WTC11 (cell line): ENCODE data around the gene TYROBP. TPM values are rescaled to one million over a fixed set of nuclear protein-coding genes. Genes with fewer than 3 reads are reported as not detected.
A peak's percentile ranks its signal among the peaks of the same experiment; 100 is the strongest.

Source experiments
- AFF4 ChIP-seq: sonication (generic); formaldehyde crosslinking; IDR thresholded peaks from 2 replicates; pipeline ENCODE4 v1.8.1; 2023; ENCODE audit warnings: mild to moderate bottlenecking, missing genetic modification reagents, borderline replicate concordance
- ATF1 ChIP-seq: sonication (generic); formaldehyde crosslinking; IDR thresholded peaks from 2 replicates; pipeline ENCODE4 v1.8.1; 2023; ENCODE audit warnings: mild to moderate bottlenecking, moderate library complexity, missing genetic modification reagents
- CDX4 ChIP-seq: fragments of 250-450 bp; sonication (Bioruptor Pico); IDR thresholded peaks from 2 replicates; pipeline ENCODE4 v1.9.0; 2021; ENCODE audit warnings: moderate library complexity, mild to moderate bottlenecking, inconsistent platforms, borderline replicate concordance
- ERG ChIP-seq: fragments of 250-450 bp; sonication (Bioruptor Pico); IDR thresholded peaks from 2 replicates; pipeline ENCODE4 v1.8.0; 2021; ENCODE audit warnings: mild to moderate bottlenecking
- GTF2I ChIP-seq: fragments of 250-450 bp; sonication (Bioruptor Pico); conservative IDR thresholded peaks from 2 replicates; pipeline ENCODE4 v1.4.0; 2021; ENCODE audit warnings: mild to moderate bottlenecking
- MYBL2 ChIP-seq: sonication (generic); formaldehyde crosslinking; IDR thresholded peaks from 2 replicates; pipeline ENCODE4 v1.8.1; 2023; ENCODE audit warnings: mild to moderate bottlenecking, moderate library complexity, missing genetic modification reagents
- NFYB ChIP-seq: sonication (generic); formaldehyde crosslinking; conservative IDR thresholded peaks from 2 replicates; pipeline ENCODE4 v1.8.0; 2022; ENCODE audit warnings: low read depth, missing genetic modification reagents
- NR1H2 ChIP-seq: sonication (generic); formaldehyde crosslinking; IDR thresholded peaks from 2 replicates; pipeline ENCODE4 v1.9.0; 2021; ENCODE audit warnings: mild to moderate bottlenecking, moderate library complexity, missing genetic modification reagents
- TCF7 ChIP-seq: sonication (generic); formaldehyde crosslinking; IDR thresholded peaks from 2 replicates; pipeline ENCODE4 v1.8.0; 2022; ENCODE audit warnings: mild to moderate bottlenecking, low read depth, missing genetic modification reagents, moderate library complexity
- ZNF121 ChIP-seq: sonication (generic); formaldehyde crosslinking; IDR thresholded peaks from 2 replicates; pipeline ENCODE4 v1.8.0; 2023; ENCODE audit warnings: missing genetic modification reagents
- ZNF219 ChIP-seq: sonication (generic); formaldehyde crosslinking; IDR thresholded peaks from 2 replicates; pipeline ENCODE4 v1.8.0; 2023; ENCODE audit warnings: missing genetic modification reagents, mild to moderate bottlenecking, borderline replicate concordance
- ZNF232 ChIP-seq: sonication (generic); formaldehyde crosslinking; IDR thresholded peaks from 2 replicates; pipeline ENCODE4 v1.8.0; 2022; ENCODE audit warnings: mild to moderate bottlenecking, missing genetic modification reagents
- ZNF263 ChIP-seq: sonication (generic); formaldehyde crosslinking; IDR thresholded peaks from 2 replicates; pipeline ENCODE4 v1.8.1; 2022; ENCODE audit warnings: low read depth, mild to moderate bottlenecking, moderate library complexity, missing genetic modification reagents
- ZNF317 ChIP-seq: sonication (generic); formaldehyde crosslinking; IDR thresholded peaks from 2 replicates; pipeline ENCODE4 v1.8.1; 2023; ENCODE audit warnings: low read depth, mild to moderate bottlenecking, moderate library complexity, missing genetic modification reagents, borderline replicate concordance
- ZSCAN18 ChIP-seq: fragments of 250-450 bp; sonication (Bioruptor Pico); IDR thresholded peaks from 2 replicates; pipeline ENCODE4 v2.1.2; 2022; ENCODE audit warnings: mild to moderate bottlenecking, moderate library complexity
- total RNA-seq: library from RNA; stranded (reverse); gene quantifications from 3 replicates; pipeline ENCODE4 v1.2.3, GENCODE V29; 2021
- TF ChIP-seq, protein P1 (sequence below): sonication (generic); formaldehyde crosslinking; IDR thresholded peaks from 2 replicates; pipeline ENCODE4 v1.8.1; 2023; ENCODE audit warnings: mild to moderate bottlenecking, missing genetic modification reagents, moderate library complexity
- TF ChIP-seq, protein P2 (sequence below): fragments of 250-450 bp; sonication (Bioruptor Pico); IDR thresholded peaks from 2 replicates; pipeline ENCODE4 v1.9.0; 2021; ENCODE audit warnings: mild to moderate bottlenecking

Gene TYROBP
- total RNA-seq, 1 experiment from 2014 or later, result 0.46 TPM

- TF ChIP-seq MYBL2 (CRISPR knock-in tag), result no peak; the same call in 1 of the 2 replicates
- TF ChIP-seq ZNF232, result peak; percentile 93
- TF ChIP-seq ZNF219 (CRISPR knock-in tag), result no peak
- TF ChIP-seq ZNF317 (CRISPR knock-in tag), result no peak
- TF ChIP-seq ATF1 (CRISPR knock-in tag), result 0 out of 2 replicates have a peak, but pooled peaks have one; percentile 79
- 0 out of 2 replicates have a peak, but pooled peaks have one; percentile 19 for TF ChIP-seq NFYB
- no peak for TF ChIP-seq ZNF121
- TF ChIP-seq TCF7, result 0 out of 2 replicates have a peak, but pooled peaks have one; percentile 28
- no peak for TF ChIP-seq ERG (CRISPR knock-in tag)
- TF ChIP-seq ZSCAN18 (CRISPR knock-in tag), result no peak
- no peak for TF ChIP-seq NR1H2 (CRISPR knock-in tag)
- TF ChIP-seq CDX4 (CRISPR knock-in tag), result no peak
- TF ChIP-seq, protein P1, sequence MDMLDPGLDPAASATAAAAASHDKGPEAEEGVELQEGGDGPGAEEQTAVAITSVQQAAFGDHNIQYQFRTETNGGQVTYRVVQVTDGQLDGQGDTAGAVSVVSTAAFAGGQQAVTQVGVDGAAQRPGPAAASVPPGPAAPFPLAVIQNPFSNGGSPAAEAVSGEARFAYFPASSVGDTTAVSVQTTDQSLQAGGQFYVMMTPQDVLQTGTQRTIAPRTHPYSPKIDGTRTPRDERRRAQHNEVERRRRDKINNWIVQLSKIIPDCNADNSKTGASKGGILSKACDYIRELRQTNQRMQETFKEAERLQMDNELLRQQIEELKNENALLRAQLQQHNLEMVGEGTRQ (CRISPR knock-in tag), result no peak
- no peak for TF ChIP-seq GTF2I (CRISPR knock-in tag)
- TF ChIP-seq AFF4 (CRISPR knock-in tag), result no peak
- TF ChIP-seq ZNF263 (CRISPR knock-in tag), result peak; percentile 57; the same call in 1 of the 2 replicates
- TF ChIP-seq, protein P2, sequence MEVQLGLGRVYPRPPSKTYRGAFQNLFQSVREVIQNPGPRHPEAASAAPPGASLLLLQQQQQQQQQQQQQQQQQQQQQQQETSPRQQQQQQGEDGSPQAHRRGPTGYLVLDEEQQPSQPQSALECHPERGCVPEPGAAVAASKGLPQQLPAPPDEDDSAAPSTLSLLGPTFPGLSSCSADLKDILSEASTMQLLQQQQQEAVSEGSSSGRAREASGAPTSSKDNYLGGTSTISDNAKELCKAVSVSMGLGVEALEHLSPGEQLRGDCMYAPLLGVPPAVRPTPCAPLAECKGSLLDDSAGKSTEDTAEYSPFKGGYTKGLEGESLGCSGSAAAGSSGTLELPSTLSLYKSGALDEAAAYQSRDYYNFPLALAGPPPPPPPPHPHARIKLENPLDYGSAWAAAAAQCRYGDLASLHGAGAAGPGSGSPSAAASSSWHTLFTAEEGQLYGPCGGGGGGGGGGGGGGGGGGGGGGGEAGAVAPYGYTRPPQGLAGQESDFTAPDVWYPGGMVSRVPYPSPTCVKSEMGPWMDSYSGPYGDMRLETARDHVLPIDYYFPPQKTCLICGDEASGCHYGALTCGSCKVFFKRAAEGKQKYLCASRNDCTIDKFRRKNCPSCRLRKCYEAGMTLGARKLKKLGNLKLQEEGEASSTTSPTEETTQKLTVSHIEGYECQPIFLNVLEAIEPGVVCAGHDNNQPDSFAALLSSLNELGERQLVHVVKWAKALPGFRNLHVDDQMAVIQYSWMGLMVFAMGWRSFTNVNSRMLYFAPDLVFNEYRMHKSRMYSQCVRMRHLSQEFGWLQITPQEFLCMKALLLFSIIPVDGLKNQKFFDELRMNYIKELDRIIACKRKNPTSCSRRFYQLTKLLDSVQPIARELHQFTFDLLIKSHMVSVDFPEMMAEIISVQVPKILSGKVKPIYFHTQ (CRISPR knock-in tag), result no peak
- TF ChIP-seq, all 79 proteins: peak for 31
Observed at GRCh38 chr19:35879770-35880317, 28.3 kb downstream of the TYROBP start (continued).
